Activated naive CD4-positive, alpha-beta T cell treated with anti-CD3 and anti-CD28 coated beads, Interleukin-2, amount 50 U/mL, for 24 hours (primary cell): ENCODE measurements around the gene PROM1.

Experiments
- H3K27ac Mint-ChIP-seq: one replicate; pipeline ENCODE4 v1.8.0; 2021; ENCODE audit warnings: mild to moderate bottlenecking, mixed read lengths
- H3K27me3 Mint-ChIP-seq: one replicate; pipeline ENCODE4 v1.8.0; 2021; ENCODE audit warnings: mixed read lengths
- H3K36me3 Mint-ChIP-seq: one replicate; pipeline ENCODE4 v1.8.0; 2021; ENCODE audit warnings: mixed read lengths
- H3K4me1 Mint-ChIP-seq: one replicate; pipeline ENCODE4 v1.8.0; 2021; ENCODE audit warnings: mixed read lengths
- H3K4me3 Mint-ChIP-seq: one replicate; pipeline ENCODE4 v1.8.0; 2021; ENCODE audit warnings: mild to moderate bottlenecking, mixed read lengths
- H3K9me3 Mint-ChIP-seq: one replicate; pipeline ENCODE4 v1.8.0; 2021; ENCODE audit warnings: mixed read lengths

PROM1 gene

DNA sequence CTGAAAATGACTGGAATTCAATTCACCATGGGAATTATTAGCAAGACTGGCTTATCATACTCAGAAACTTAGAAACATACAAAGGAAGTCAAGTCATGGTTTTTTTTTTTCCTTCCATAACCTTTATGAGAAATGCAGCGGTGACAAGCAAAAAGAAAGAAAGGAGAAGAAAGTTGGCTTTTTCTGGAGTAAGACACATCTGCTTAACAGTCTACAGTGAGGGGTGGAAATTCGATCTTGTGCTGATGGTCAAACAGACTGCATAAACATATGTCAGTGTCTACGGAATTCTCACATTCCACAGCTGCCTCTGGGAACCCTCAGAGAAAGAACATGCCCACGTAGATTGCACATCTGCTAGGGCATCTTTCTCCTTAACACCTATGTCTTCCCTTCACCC lies 54.6 kb downstream of the PROM1 start:
- Mint-ChIP-seq H3K27me3 (peaks cover 7% of the 10 kb centered on the region), H3K9me3 (no peaks in the 10 kb centered on the region), H3K36me3 (no peaks in the 10 kb centered on the region), H3K27ac (no peak overlapping the region), H3K4me3 (no peak overlapping the region), H3K4me1 (no peaks in the 10 kb centered on the region)

DNA sequence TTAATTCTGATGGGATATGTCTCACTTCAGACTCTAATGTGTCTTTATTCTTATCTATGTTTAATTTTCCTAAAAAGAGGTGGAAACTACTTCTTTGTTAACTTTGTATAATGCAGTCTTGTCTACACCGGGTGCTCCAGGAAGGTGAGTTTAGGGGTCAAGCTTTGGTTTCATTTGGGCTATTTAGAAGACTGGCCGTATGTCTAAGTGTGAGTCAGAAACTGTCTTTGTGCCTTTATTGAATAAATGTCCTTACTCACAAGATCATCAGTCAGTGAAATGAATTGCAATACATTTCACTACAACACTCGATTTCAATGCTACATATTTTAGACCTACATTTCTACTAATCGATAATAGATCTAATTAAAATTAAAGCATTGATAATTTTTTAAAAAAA lies 56.2 kb downstream of the PROM1 start:
- H3K4me1 Mint-ChIP-seq = no peaks in the 10 kb centered on the region
- no peak overlapping the region for H3K4me3 Mint-ChIP-seq
- no peaks in the 10 kb centered on the region for H3K9me3 Mint-ChIP-seq
- peaks cover 7% of the 10 kb centered on the region for H3K27me3 Mint-ChIP-seq
- H3K36me3 Mint-ChIP-seq = no peaks in the 10 kb centered on the region
- no peak overlapping the region for H3K27ac Mint-ChIP-seq

GRCh38 chr4:16027114-16027513 lies 56.7 kb downstream of the PROM1 start:
- Mint-ChIP-seq H3K27me3 (peaks cover 7% of the 10 kb centered on the region), H3K9me3 (no peaks in the 10 kb centered on the region), H3K27ac (no peak overlapping the region)

GRCh38 chr4:16026160-16026761 lies 57.6 kb downstream of the PROM1 start:
- Mint-ChIP-seq H3K4me1 (no peaks in the 10 kb centered on the region), H3K27ac (no peak overlapping the region), H3K36me3 (no peaks in the 10 kb centered on the region), H3K9me3 (no peaks in the 10 kb centered on the region), H3K4me3 (no peak overlapping the region), H3K27me3 (peaks cover 7% of the 10 kb centered on the region)

More at GRCh38 chr4:16027114-16027513, 56.7 kb downstream of the PROM1 start:
- no peaks in the 10 kb centered on the region for H3K4me1 Mint-ChIP-seq
- H3K4me3 Mint-ChIP-seq = no peak overlapping the region
- no peaks in the 10 kb centered on the region for H3K36me3 Mint-ChIP-seq

DNA sequence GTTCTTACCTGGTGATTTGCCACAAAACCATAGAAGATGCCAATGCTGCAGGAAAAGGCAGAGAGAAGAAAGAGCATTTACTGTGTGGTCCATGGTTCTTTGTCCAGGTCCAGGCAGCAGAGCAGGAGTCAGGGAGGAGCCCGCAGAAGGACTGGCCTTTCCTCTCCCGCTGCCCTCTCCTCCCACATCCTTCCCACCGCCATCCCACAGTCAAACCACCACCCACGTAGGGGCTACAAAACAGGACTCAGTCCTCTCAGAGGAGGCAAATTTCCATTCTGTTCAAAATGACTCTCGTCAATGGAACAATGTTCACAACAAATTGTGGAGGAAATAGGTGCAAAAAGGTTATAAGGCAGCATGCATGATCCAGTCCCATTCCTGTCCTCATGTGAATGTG lies 58.6 kb downstream of the PROM1 start:
- Mint-ChIP-seq H3K4me1 (no peaks in the 10 kb centered on the region), H3K36me3 (no peaks in the 10 kb centered on the region), H3K4me3 (no peak overlapping the region), H3K27ac (no peak overlapping the region), H3K27me3 (peaks cover 8% of the 10 kb centered on the region), H3K9me3 (no peaks in the 10 kb centered on the region)

- Mint-ChIP-seq H3K9me3 (no peaks in the 10 kb centered on the region), H3K27me3 (peaks cover 7% of the 10 kb centered on the region), H3K36me3 (no peaks in the 10 kb centered on the region), H3K4me1 (no peaks in the 10 kb centered on the region), H3K27ac (no peak overlapping the region), H3K4me3 (no peak overlapping the region)
Observed at GRCh38 chr4:16023776-16024408, 59.9 kb downstream of the PROM1 start.

- Mint-ChIP-seq H3K27ac (no peak overlapping the region), H3K9me3 (no peaks in the 10 kb centered on the region), H3K36me3 (no peaks in the 10 kb centered on the region), H3K27me3 (peaks cover 4% of the 10 kb centered on the region), H3K4me1 (no peaks in the 10 kb centered on the region), H3K4me3 (no peak overlapping the region)
Observed at GRCh38 chr4:16021804-16022560, 61.8 kb downstream of the PROM1 start.

- no peaks in the 10 kb centered on the region for H3K9me3 Mint-ChIP-seq
- peaks cover 3% of the 10 kb centered on the region for H3K27me3 Mint-ChIP-seq
Observed at GRCh38 chr4:16019649-16020048, 64.2 kb downstream of the PROM1 start.

DNA sequence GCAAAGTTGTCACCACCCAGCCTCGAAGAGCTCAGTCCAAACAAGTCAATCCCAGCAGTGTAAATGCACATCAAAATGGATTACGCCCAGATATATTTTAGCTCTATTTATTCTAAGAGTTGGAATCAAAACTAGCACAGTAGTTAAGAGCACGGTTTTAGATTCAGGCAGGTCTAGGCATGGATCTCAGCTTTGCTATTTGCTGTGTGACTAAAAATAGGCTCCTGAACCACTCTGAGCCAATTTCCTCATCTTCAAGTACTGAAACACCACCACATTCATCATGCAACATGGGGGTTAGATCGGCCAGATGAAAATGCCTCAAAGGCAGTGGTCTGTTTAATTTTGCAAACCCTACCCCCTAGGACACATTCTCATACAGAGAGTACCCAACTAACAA lies 65.0 kb downstream of the PROM1 start:
- Mint-ChIP-seq H3K9me3 (no peaks in the 10 kb centered on the region), H3K4me1 (no peaks in the 10 kb centered on the region), H3K27ac (no peak overlapping the region), H3K27me3 (peaks cover 3% of the 10 kb centered on the region), H3K36me3 (no peaks in the 10 kb centered on the region), H3K4me3 (no peak overlapping the region)

More at GRCh38 chr4:16019649-16020048, 64.2 kb downstream of the PROM1 start:
- Mint-ChIP-seq H3K27ac (no peak overlapping the region), H3K4me3 (no peak overlapping the region), H3K4me1 (no peaks in the 10 kb centered on the region), H3K36me3 (no peaks in the 10 kb centered on the region)

DNA sequence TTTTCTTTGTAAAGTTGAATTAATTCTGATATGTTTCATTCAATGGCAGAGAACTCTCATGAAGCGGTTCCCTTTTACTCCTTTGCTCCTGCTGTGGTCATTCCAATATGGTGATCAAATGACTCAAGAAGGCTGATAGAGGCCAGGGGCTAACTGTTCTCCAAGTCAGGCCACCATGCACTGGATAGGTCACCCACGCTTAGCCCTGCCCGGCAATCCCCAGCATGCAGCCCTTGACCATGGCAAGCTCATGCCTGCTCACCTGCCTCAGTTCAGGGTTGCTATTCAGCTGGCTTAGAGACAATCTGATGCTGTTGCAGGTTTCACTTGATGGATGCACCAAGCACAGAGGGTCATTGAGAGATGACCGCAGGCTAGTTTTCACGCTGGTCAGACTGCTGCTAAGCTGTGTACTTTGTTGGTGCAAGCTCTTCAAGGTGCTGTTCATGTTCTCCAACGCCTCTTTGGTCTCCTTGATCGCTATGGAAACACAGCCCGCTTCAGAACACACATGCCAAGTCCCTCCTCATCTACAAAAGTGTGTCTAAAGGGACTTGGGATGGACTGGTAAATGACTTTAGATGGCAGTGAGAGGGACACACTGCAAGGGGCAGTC lies 65.7 kb downstream of the PROM1 start:
- H3K4me1 Mint-ChIP-seq = no peaks in the 10 kb centered on the region
- H3K36me3 Mint-ChIP-seq = no peaks in the 10 kb centered on the region
- no peak overlapping the region for H3K27ac Mint-ChIP-seq
- no peaks in the 10 kb centered on the region for H3K9me3 Mint-ChIP-seq
- H3K27me3 Mint-ChIP-seq = peaks cover 3% of the 10 kb centered on the region
- no peak overlapping the region for H3K4me3 Mint-ChIP-seq

DNA sequence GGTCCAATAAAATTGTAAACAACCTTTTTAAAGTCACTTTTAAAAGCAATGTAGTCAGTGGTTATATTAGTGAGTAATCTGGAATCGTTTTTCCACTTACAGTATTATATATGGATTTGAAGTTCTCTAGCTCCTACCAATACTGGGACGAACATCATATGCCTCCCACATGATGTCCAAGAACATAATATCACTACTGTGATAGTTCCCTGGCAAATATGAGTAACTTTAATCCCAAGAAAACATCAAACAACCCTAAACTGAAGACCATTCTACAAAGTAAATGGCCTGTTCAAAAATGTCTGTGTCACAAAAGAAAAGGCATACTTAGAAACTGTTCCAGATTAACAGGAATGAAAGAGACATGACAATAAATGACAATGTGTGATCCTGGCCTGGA lies 67.3 kb downstream of the PROM1 start:
- Mint-ChIP-seq H3K27ac (no peak overlapping the region), H3K36me3 (no peaks in the 10 kb centered on the region)

DNA sequence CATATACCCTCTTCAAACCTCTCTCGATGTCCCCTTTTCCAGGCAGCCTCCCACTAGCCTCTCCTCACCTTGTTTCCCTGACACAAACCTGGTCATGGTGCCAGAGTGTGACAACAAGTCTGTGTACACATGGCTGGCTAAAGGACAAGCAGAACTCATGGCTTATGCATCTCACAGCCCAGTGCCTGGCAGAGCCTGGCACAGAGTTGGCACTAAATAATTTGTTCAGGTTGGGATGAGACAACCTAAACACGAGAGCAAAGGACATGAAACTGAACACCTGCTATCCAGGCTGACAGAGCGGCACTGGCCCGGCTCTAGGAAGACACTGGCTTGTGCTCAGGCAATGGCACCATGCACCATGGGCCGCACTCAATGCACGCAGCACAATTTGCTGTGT lies 72.7 kb downstream of the PROM1 start:
- H3K27ac Mint-ChIP-seq = no peak overlapping the region
- H3K9me3 Mint-ChIP-seq = no peaks in the 10 kb centered on the region
- no peaks in the 10 kb centered on the region for H3K36me3 Mint-ChIP-seq
- no peak overlapping the region for H3K4me3 Mint-ChIP-seq
- H3K4me1 Mint-ChIP-seq = no peaks in the 10 kb centered on the region
- H3K27me3 Mint-ChIP-seq = peaks cover 2% of the 10 kb centered on the region

More for the DNA sequence above, 67.3 kb downstream of the PROM1 start:
- H3K4me1 Mint-ChIP-seq = no peaks in the 10 kb centered on the region
- H3K4me3 Mint-ChIP-seq = no peak overlapping the region
- peaks cover 3% of the 10 kb centered on the region for H3K27me3 Mint-ChIP-seq
- no peaks in the 10 kb centered on the region for H3K9me3 Mint-ChIP-seq

DNA sequence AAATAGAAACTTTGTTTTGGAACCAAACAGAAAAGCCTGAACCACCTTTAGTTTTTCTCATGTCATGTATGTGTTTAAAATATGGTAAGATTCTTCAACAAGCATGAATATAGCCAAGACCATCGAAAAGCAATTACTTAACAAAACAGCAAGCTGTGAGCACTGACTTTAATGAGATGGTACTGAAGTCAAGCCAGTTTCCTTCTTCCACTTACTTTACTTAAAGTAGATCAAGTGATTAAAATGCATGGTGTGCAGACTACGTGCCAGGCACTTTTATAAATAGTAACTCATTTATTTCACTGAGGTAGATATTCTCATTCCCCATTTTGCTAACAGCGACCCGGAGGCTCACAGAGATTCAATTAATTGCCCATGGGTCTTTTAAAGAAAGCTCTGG lies 74.7 kb downstream of the PROM1 start:
- Mint-ChIP-seq H3K9me3 (no peaks in the 10 kb centered on the region), H3K4me3 (no peak overlapping the region), H3K27ac (no peak overlapping the region), H3K36me3 (no peaks in the 10 kb centered on the region), H3K27me3 (peaks cover 2% of the 10 kb centered on the region), H3K4me1 (no peaks in the 10 kb centered on the region)

- Mint-ChIP-seq H3K36me3 (no peaks in the 10 kb centered on the region), H3K9me3 (no peaks in the 10 kb centered on the region), H3K27me3 (peaks cover 2% of the 10 kb centered on the region), H3K27ac (no peak overlapping the region), H3K4me1 (no peaks in the 10 kb centered on the region), H3K4me3 (no peak overlapping the region)
Observed at GRCh38 chr4:16007471-16008095, 76.2 kb downstream of the PROM1 start.

- H3K4me1 Mint-ChIP-seq = no peaks in the 10 kb centered on the region
- H3K27ac Mint-ChIP-seq = no peak overlapping the region
- no peaks in the 10 kb centered on the region for H3K36me3 Mint-ChIP-seq
- no peaks in the 10 kb centered on the region for H3K9me3 Mint-ChIP-seq
- no peak overlapping the region for H3K4me3 Mint-ChIP-seq
- H3K27me3 Mint-ChIP-seq = peaks cover 2% of the 10 kb centered on the region
Observed at GRCh38 chr4:16006771-16007446, 76.9 kb downstream of the PROM1 start.
